ENCODE results near the gene COPA.

COPA gene

GRCh38 chr1:160362168-160362957 is 19.3 kb upstream of the COPA start:
- no peak for DNase-seq (ENCODE audit: low read depth)

GRCh38 chr1:160361814-160362167 is 18.7 kb upstream of the COPA start:
- no peak for DNase-seq (ENCODE audit: low read depth)

- no peak for DNase-seq (ENCODE audit: low read depth)
Measured at GRCh38 chr1:160361199-160361598, 18.1 kb upstream of the COPA start.

- DNase-seq (ENCODE audit: low read depth) = no peak
Measured at GRCh38 chr1:160360227-160360695, 17.2 kb upstream of the COPA start.

GRCh38 chr1:160359559-160360226 is 16.6 kb upstream of the COPA start:
- no peak for DNase-seq (ENCODE audit: low read depth)

GRCh38 chr1:160358073-160358472 is 15.0 kb upstream of the COPA start:
- no peak for DNase-seq (ENCODE audit: low read depth)

- DNase-seq (ENCODE audit: low read depth) = no peak
Measured at GRCh38 chr1:160357286-160358002, 14.4 kb upstream of the COPA start.

GRCh38 chr1:160354388-160354985 is 11.4 kb upstream of the COPA start:
- no peak for DNase-seq (ENCODE audit: low read depth)

GRCh38 chr1:160353223-160353622 is 10.2 kb upstream of the COPA start:
- DNase-seq (ENCODE audit: low read depth) = no peak

GRCh38 chr1:160352555-160352954 is 9.5 kb upstream of the COPA start:
- no peak for DNase-seq (ENCODE audit: low read depth)

- no peak for DNase-seq (ENCODE audit: low read depth)
Measured at GRCh38 chr1:160351629-160352028, 8.6 kb upstream of the COPA start.

- DNase-seq (ENCODE audit: low read depth) = no peak
Measured at GRCh38 chr1:160346958-160347357, 3.9 kb upstream of the COPA start.

- DNase-seq (ENCODE audit: low read depth) = no peak
Measured at GRCh38 chr1:160346463-160346862, 3.4 kb upstream of the COPA start.

- no peak for DNase-seq (ENCODE audit: low read depth)
Measured at GRCh38 chr1:160344936-160345335, 1.9 kb upstream of the COPA start.

- no peak for DNase-seq (ENCODE audit: low read depth)
Measured at GRCh38 chr1:160344241-160344640, 1.2 kb upstream of the COPA start.

GRCh38 chr1:160342526-160342925 is 524 bp downstream of the COPA start:
- no peak for DNase-seq (ENCODE audit: low read depth)

GRCh38 chr1:160340866-160341265 is 2.2 kb downstream of the COPA start:
- no peak for DNase-seq (ENCODE audit: low read depth)

- DNase-seq (ENCODE audit: low read depth) = no peak
Measured at GRCh38 chr1:160340146-160340545, 2.9 kb downstream of the COPA start.

- DNase-seq (ENCODE audit: low read depth) = no peak
Measured at GRCh38 chr1:160338580-160338979, 4.5 kb downstream of the COPA start.

- DNase-seq (ENCODE audit: low read depth) = no peak
Measured at GRCh38 chr1:160332516-160332915, 10.5 kb downstream of the COPA start.

- DNase-seq (ENCODE audit: low read depth) = no peak
Measured at GRCh38 chr1:160330119-160330518, 12.9 kb downstream of the COPA start.

- DNase-seq (ENCODE audit: low read depth) = no peak
Measured at GRCh38 chr1:160328184-160328583, 14.9 kb downstream of the COPA start.

GRCh38 chr1:160326418-160326817 is 16.6 kb downstream of the COPA start:
- no peak for DNase-seq (ENCODE audit: low read depth)

Measured in CMK (cell line).